Neural progenitor cell (in vitro differentiated cells): ENCODE results near the gene CACNA1C. TPM values are rescaled to one million over a fixed set of nuclear protein-coding genes. Genes with fewer than 3 reads are reported as not detected.

Experiments used
- DNase-seq: peaks from one replicate; pipeline ENCODE4 v3.0.0-alpha.2; 2016; ENCODE audit warnings: low spot score
- H2AFZ ChIP-seq: fragments of 200-600 bp; sonication (generic); replicated peaks from 2 replicates; pipeline ENCODE4 v1.6.1; 2016; ENCODE audit warnings: antibody characterized with exemption
- H3F3A ChIP-seq: fragments of 200-600 bp; sonication (generic); 2 replicates; pipeline ENCODE4 v1.6.1; 2016; ENCODE audit warnings: antibody characterized with exemption, low read depth
- H3K27ac ChIP-seq: fragments of 200-600 bp; sonication (generic); 2 replicates; pipeline ENCODE4 v1.5.1; 2016; ENCODE audit warnings: mild to moderate bottlenecking
- H3K27me3 ChIP-seq: fragments of 200-600 bp; sonication (generic); 2 replicates; pipeline ENCODE4 v1.6.1; 2016; ENCODE audit warnings: mild to moderate bottlenecking, moderate library complexity
- H3K36me3 ChIP-seq: fragments of 200-600 bp; sonication (generic); 2 replicates; pipeline ENCODE4 v1.5.1; 2016
- H3K4me1 ChIP-seq: fragments of 200-600 bp; sonication (generic); 2 replicates; pipeline ENCODE4 v1.6.1; 2016; ENCODE audit warnings: mixed run types
- H3K4me2 ChIP-seq: fragments of 200-600 bp; sonication (generic); 2 replicates; pipeline ENCODE4 v1.6.1; 2016
- H3K4me3 ChIP-seq: fragments of 200-600 bp; sonication (generic); 2 replicates; pipeline ENCODE4 v1.5.1; 2016
- H3K79me2 ChIP-seq: fragments of 200-600 bp; sonication (generic); 2 replicates; pipeline ENCODE4 v1.6.1; 2016; ENCODE audit warnings: low read depth
- H3K9ac ChIP-seq: fragments of 200-600 bp; sonication (generic); 2 replicates; pipeline ENCODE4 v1.6.1; 2016
- H3K9me3 ChIP-seq: fragments of 200-600 bp; sonication (generic); 2 replicates; pipeline ENCODE4 v1.5.1; 2016; ENCODE audit warnings: low read depth
- H4K20me1 ChIP-seq: fragments of 200-600 bp; sonication (generic); 2 replicates; pipeline ENCODE4 v1.6.1; 2016; ENCODE audit warnings: low read depth
- H3K27ac Mint-ChIP-seq: 3 replicates; pipeline ENCODE4 v1.8.0; 2021; ENCODE audit warnings: mixed read lengths
- H3K27me3 Mint-ChIP-seq: 2 replicates; pipeline ENCODE4 v1.8.0; 2022; ENCODE audit warnings: low read depth, mild to moderate bottlenecking, inconsistent platforms, moderate library complexity, mixed read lengths; ENCODE audit not compliant: insufficient read depth
- H3K36me3 Mint-ChIP-seq: 3 replicates; pipeline ENCODE4 v1.8.0; 2021; ENCODE audit warnings: mixed read lengths
- H3K4me1 Mint-ChIP-seq: 3 replicates; pipeline ENCODE4 v1.8.0; 2021; ENCODE audit warnings: mixed read lengths
- H3K4me3 Mint-ChIP-seq: 3 replicates; pipeline ENCODE4 v1.8.0; 2021; ENCODE audit warnings: mild to moderate bottlenecking, moderate library complexity, mixed read lengths
- H3K9me3 Mint-ChIP-seq: 3 replicates; pipeline ENCODE4 v1.8.0; 2020; ENCODE audit warnings: mixed read lengths
- EZH2 ChIP-seq: fragments of 200-600 bp; sonication (generic); IDR thresholded peaks from 2 replicates; pipeline ENCODE4 v1.6.1; 2017; ENCODE audit warnings: antibody characterized with exemption, mild to moderate bottlenecking, moderate library complexity
- EZH2phosphoT487 ChIP-seq: fragments of 200-600 bp; sonication (generic); IDR thresholded peaks from 2 replicates; pipeline ENCODE4 v1.6.1; 2017; ENCODE audit warnings: antibody characterized with exemption
- total RNA-seq: library from RNA; depleted of rRNA; stranded (reverse); fragments of >200 nt; gene quantifications from 2 replicates; pipeline ENCODE4 v1.2.3, GENCODE V29; 2015; ENCODE audit warnings: low replicate concordance
- TF ChIP-seq, protein P1 (sequence below): fragments of 200-600 bp; sonication (generic); IDR thresholded peaks from 2 replicates; pipeline ENCODE4 v1.5.1; 2017; ENCODE audit warnings: antibody characterized with exemption, mild to moderate bottlenecking

CACNA1C gene
- total RNA-seq, 1 donor from 2014 or later, result 2.7 TPM

GRCh38 chr12:2673966-2674810 is 621.4 kb downstream of the CACNA1C start:
- no peak overlapping the region for H3K4me3 ChIP-seq
- peak; percentile 23 for DNase-seq

GRCh38 chr12:2675776-2676175 is 623.0 kb downstream of the CACNA1C start:
- Mint-ChIP-seq H3K9me3 (no peaks in the 10 kb centered on the region), H3K27me3 (peaks cover 5% of the 10 kb centered on the region), H3K4me1 (peaks cover 8% of the 10 kb centered on the region), H3K27ac (no peak overlapping the region), H3K4me3 (no peak overlapping the region), H3K36me3 (no peaks in the 10 kb centered on the region)
- no peaks in the 10 kb centered on the region for H4K20me1 ChIP-seq
- H3K79me2 ChIP-seq, result no peaks in the 10 kb centered on the region
- no peaks in the 10 kb centered on the region for H3F3A ChIP-seq
- H3K4me2 ChIP-seq, result no peak overlapping the region
- DNase-seq, result no peak
- no peak overlapping the region for H3K27ac ChIP-seq
- no peaks in the 10 kb centered on the region for H3K9me3 ChIP-seq
- no peaks in the 10 kb centered on the region for H3K27me3 ChIP-seq
- H2AFZ ChIP-seq, result no peak overlapping the region
- no peaks in the 10 kb centered on the region for H3K36me3 ChIP-seq
- TF ChIP-seq EZH2phosphoT487 (no peak), EZH2 (no peak)
- TF ChIP-seq, protein P1, sequence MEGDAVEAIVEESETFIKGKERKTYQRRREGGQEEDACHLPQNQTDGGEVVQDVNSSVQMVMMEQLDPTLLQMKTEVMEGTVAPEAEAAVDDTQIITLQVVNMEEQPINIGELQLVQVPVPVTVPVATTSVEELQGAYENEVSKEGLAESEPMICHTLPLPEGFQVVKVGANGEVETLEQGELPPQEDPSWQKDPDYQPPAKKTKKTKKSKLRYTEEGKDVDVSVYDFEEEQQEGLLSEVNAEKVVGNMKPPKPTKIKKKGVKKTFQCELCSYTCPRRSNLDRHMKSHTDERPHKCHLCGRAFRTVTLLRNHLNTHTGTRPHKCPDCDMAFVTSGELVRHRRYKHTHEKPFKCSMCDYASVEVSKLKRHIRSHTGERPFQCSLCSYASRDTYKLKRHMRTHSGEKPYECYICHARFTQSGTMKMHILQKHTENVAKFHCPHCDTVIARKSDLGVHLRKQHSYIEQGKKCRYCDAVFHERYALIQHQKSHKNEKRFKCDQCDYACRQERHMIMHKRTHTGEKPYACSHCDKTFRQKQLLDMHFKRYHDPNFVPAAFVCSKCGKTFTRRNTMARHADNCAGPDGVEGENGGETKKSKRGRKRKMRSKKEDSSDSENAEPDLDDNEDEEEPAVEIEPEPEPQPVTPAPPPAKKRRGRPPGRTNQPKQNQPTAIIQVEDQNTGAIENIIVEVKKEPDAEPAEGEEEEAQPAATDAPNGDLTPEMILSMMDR, result no peak
- H3K9ac ChIP-seq, result no peak overlapping the region
- H3K4me3 ChIP-seq, result no peak overlapping the region
- H3K4me1 ChIP-seq, result no peaks in the 10 kb centered on the region

More at GRCh38 chr12:2673966-2674810, 621.4 kb downstream of the CACNA1C start:
- no peak for TF ChIP-seq EZH2phosphoT487
- TF ChIP-seq, protein P1, result peak; percentile 35
- Mint-ChIP-seq H3K4me3 (no peak overlapping the region), H3K36me3 (no peaks in the 10 kb centered on the region), H3K27me3 (peaks cover 4% of the 10 kb centered on the region), H3K4me1 (peaks cover 8% of the 10 kb centered on the region), H3K9me3 (no peaks in the 10 kb centered on the region), H3K27ac (no peak overlapping the region)
- no peak overlapping the region for H3K27ac ChIP-seq
- no peaks in the 10 kb centered on the region for H3K27me3 ChIP-seq
- no peak overlapping the region for H3K4me2 ChIP-seq
- no peaks in the 10 kb centered on the region for H3K4me1 ChIP-seq
- no peak overlapping the region for H3K9ac ChIP-seq
- no peaks in the 10 kb centered on the region for H3K36me3 ChIP-seq
- H3K9me3 ChIP-seq, result no peaks in the 10 kb centered on the region
- no peaks in the 10 kb centered on the region for H3F3A ChIP-seq
- H3K79me2 ChIP-seq, result no peaks in the 10 kb centered on the region
- no peak overlapping the region for H2AFZ ChIP-seq
- no peaks in the 10 kb centered on the region for H4K20me1 ChIP-seq

GRCh38 chr12:2677142-2677880 is 624.5 kb downstream of the CACNA1C start:
- no peak for DNase-seq
- Histone ChIP-seq H4K20me1 (peaks cover 5% of the 10 kb centered on the region), H3K27ac (no peak overlapping the region), H2AFZ (no peak overlapping the region), H3K36me3 (no peaks in the 10 kb centered on the region), H3K9me3 (no peaks in the 10 kb centered on the region), H3K9ac (no peak overlapping the region), H3K4me3 (no peak overlapping the region), H3K79me2 (no peaks in the 10 kb centered on the region), H3K4me1 (peaks cover 7% of the 10 kb centered on the region), H3F3A (peaks cover 13% of the 10 kb centered on the region), H3K4me2 (no peak overlapping the region), H3K27me3 (no peaks in the 10 kb centered on the region)
- H3K4me3 Mint-ChIP-seq, result no peak overlapping the region
- H3K27me3 Mint-ChIP-seq, result peaks cover 8% of the 10 kb centered on the region
- no peaks in the 10 kb centered on the region for H3K9me3 Mint-ChIP-seq
- H3K36me3 Mint-ChIP-seq, result no peaks in the 10 kb centered on the region
- H3K4me1 Mint-ChIP-seq, result peaks cover 17% of the 10 kb centered on the region
- no peak for TF ChIP-seq EZH2
- TF ChIP-seq, protein P1, result no peak
- TF ChIP-seq EZH2phosphoT487, result no peak
- no peak overlapping the region for H3K27ac Mint-ChIP-seq
